Mucosa of descending colon (tissue), 3 donors: ENCODE data around the gene FH. TPM values are rescaled to one million over a fixed set of nuclear protein-coding genes. Genes with fewer than 3 reads are reported as not detected.

ENCODE experiments used
- ATAC-seq: fragments of 200-7000 bp; cut with Tn5 transposase; one replicate; pipeline ENCODE4 v1.9.1; 2020; ENCODE audit warnings: mild to moderate bottlenecking, moderate library complexity
- DNase-seq, 3 donors: peaks; one replicate each; pipeline ENCODE4 v3.0.0-alpha.2; 2020
- H3K36me3 ChIP-seq: fragments of 200-600 bp; one replicate; pipeline ENCODE4 v1.8.0; 2021; ENCODE audit warnings: low read depth, mild to moderate bottlenecking
- H3K4me1 ChIP-seq: fragments of 200-600 bp; one replicate; pipeline ENCODE4 v1.8.0; 2021; ENCODE audit warnings: low read depth, mild to moderate bottlenecking
- H3K4me3 ChIP-seq: fragments of 200-600 bp; one replicate; pipeline ENCODE4 v1.8.0; 2021; ENCODE audit warnings: mild to moderate bottlenecking
- H3K9me3 ChIP-seq: fragments of 200-600 bp; one replicate; pipeline ENCODE4 v1.8.0; 2021; ENCODE audit warnings: mild to moderate bottlenecking
- intact Hi-C, 2 donors: fragments of 100-400 bp; cut with DNase I in 1 of 2; cut with micrococcal nuclease in 1 of 2; formaldehyde crosslinking; loops; one replicate each; pipeline versions ENCODE4 v1.11.0 to v1.11.1; 2022; cut with DNase I, micrococcal nuclease
- total RNA-seq, 3 donors: library from RNA; stranded (reverse); fragmentation: NEBNext Ultra II Directional in 2 of 3; extraction: Animal tissue kit (Norgen Biotek cat#: 25700) in 2 of 3; gene quantifications; one replicate each; pipeline versions ENCODE4 v1.2.1 to v1.2.4, GENCODE V29; 2021 to 2023
- TF ChIP-seq, protein P1 (sequence below): fragments of 200-600 bp; IDR thresholded peaks from one replicate; pipeline ENCODE4 v1.8.0; 2022; ENCODE audit warnings: antibody characterized with exemption, mild to moderate bottlenecking
- donor health status: DM: no; HTN: no; CAD: no; lungs with moderate emphysema.
- donor health status: DM: no; HTN: no; CAD: no.
- donor health status: DM: no; HTN: yes; CAD: no.

FH gene
- total RNA-seq, 3 donors from 2014 or later: 81.0 to 103 (median 96.0) TPM

DNA sequence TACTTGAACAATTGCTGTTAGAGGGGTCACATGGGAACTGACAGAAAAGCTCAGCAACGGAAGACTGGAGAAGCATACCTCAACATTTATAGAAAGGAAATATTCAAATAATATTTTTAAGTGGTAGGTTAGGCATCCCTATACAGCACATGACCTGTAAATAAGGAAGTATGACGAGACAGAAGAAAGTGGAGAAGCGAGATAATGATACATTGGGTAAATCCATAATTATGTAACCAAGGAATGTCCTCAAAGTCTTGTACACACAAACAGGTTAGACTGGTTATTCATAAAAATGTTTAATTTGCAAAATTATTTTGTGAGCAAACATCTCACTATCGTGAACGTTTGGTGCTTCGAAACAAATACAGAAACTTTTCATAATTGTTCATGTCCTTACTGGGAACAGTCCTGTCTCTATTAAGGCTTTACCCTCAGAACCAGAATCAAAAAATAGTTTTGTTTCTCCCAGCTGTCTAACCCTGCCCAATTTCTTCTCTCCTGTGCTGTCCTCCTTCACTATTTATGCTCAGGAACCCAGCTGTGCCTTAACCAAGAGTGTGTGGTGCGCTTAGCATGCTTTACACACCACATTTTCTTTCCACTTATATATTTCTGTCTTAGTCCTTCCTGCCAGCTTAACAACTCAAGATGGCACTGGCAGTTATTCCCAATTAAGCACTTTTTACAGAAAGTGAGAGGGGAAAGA is 22.8 kb upstream of the FH start:
- Histone ChIP-seq H3K36me3 (no peaks in the 10 kb centered on the region), H3K4me3 (no peak overlapping the region), H3K4me1 (no peaks in the 10 kb centered on the region), H3K9me3 (no peaks in the 10 kb centered on the region)
- TF ChIP-seq, protein P1, sequence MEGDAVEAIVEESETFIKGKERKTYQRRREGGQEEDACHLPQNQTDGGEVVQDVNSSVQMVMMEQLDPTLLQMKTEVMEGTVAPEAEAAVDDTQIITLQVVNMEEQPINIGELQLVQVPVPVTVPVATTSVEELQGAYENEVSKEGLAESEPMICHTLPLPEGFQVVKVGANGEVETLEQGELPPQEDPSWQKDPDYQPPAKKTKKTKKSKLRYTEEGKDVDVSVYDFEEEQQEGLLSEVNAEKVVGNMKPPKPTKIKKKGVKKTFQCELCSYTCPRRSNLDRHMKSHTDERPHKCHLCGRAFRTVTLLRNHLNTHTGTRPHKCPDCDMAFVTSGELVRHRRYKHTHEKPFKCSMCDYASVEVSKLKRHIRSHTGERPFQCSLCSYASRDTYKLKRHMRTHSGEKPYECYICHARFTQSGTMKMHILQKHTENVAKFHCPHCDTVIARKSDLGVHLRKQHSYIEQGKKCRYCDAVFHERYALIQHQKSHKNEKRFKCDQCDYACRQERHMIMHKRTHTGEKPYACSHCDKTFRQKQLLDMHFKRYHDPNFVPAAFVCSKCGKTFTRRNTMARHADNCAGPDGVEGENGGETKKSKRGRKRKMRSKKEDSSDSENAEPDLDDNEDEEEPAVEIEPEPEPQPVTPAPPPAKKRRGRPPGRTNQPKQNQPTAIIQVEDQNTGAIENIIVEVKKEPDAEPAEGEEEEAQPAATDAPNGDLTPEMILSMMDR: no peak
- peak; percentile 14 for ATAC-seq
- DNase-seq: no peak
- intact Hi-C loops: no loop called here

DNA sequence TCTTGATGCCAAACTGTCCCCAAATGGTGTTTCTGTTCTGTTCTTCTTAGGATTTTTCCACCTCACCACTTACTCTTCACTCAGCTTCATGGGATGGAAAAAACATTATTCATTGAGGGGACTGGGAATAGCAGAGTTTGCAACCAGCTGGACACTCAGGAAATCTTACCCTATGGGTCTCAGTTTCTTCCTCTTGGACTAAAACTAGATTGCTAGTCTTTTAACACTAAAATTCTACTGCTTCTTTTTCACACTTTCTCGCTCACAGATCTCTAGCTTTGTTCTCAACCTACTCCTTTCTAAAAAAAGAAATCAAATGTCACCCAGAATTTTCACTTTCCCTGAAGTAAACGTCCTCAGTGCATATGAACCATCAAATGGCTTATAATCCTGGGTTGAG is 17.4 kb upstream of the FH start:
- TF ChIP-seq, protein P1: no peak
- intact Hi-C loops: loop anchor here in 1 of 2 donors (10.0 kb wide), 1 partner anchor 78 kb away; no protein-coding TSS in a partner anchor
- ATAC-seq: no peak

DNA sequence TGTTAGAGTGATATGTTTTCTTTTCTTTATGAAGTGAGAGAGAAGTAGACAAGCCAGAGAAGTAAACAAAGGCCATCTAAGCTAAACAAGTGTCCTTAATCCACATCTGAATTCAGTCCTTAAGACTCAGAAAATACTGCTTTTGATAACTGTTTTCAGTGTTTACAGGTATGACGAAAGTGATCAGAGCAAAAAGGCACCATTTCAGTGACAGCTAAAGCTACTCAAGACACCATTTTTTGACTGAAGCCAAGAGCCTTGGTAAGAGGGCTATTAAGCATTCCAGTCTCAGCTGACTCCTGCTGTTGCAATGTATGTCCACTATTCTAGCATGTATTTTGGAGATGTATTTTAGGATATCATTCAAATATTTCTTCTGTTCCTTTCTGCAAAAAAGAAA is 16.7 kb upstream of the FH start:
- H3K9me3 ChIP-seq: no peaks in the 10 kb centered on the region
- ATAC-seq (no peak), DNase-seq (no peak)
- intact Hi-C loops: loop anchor here in 1 of 2 donors (10.0 kb wide), 1 partner anchor 78 kb away; no protein-coding TSS in a partner anchor
- H3K36me3 ChIP-seq: no peaks in the 10 kb centered on the region
- H3K4me3 ChIP-seq: no peak overlapping the region
- TF ChIP-seq, protein P1: no peak
- H3K4me1 ChIP-seq: no peaks in the 10 kb centered on the region

More for the DNA sequence above, 17.4 kb upstream of the FH start:
- H3K9me3 ChIP-seq: no peaks in the 10 kb centered on the region
- H3K4me3 ChIP-seq: no peak overlapping the region
- no peaks in the 10 kb centered on the region for H3K36me3 ChIP-seq
- no peak for DNase-seq
- no peaks in the 10 kb centered on the region for H3K4me1 ChIP-seq

DNA sequence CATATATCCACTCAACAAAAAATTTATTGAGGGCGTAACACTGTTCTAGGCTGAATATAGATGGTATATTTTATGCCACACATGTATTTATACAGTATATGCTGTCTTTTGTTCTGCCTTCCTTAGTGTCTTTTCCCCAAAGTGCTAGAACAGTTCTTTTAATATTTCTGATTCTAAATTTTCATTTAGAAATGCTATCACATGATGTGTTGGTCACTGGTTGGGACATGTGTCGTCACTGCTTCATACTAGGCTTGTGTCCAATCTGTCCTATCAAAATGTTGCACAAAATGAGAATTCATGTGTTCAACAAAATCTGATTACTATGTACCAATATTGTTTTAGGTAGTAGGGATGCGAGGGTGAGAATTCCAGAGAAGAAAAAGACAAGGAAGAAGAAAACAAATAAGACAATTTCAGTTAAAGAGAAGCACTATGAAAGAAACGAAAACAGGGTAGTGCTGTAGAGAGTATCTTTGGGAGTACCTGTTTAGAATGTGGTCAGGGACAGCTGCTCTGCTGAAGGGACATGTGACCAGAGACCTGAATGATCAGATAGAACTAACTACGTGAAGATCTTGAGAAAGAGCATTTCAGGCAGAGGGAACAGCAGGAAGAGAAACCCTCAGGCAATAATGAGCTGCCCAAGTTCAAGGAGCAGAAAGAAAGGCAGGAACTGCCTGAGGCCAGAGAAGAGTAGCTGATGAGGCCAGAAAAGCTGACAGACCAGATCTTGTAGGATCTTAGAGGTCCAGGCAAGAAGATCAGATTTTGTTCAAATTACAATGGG is 14.0 kb upstream of the FH start:
- Histone ChIP-seq H3K9me3 (no peaks in the 10 kb centered on the region), H3K4me1 (no peaks in the 10 kb centered on the region), H3K4me3 (no peak overlapping the region), H3K36me3 (no peaks in the 10 kb centered on the region)
- ATAC-seq: peak; percentile 38
- TF ChIP-seq, protein P1: no peak
- no peak for DNase-seq
- intact Hi-C loops: loop anchor here in 1 of 2 donors (10.0 kb wide), 1 partner anchor 81 kb away; no protein-coding TSS in a partner anchor

DNA sequence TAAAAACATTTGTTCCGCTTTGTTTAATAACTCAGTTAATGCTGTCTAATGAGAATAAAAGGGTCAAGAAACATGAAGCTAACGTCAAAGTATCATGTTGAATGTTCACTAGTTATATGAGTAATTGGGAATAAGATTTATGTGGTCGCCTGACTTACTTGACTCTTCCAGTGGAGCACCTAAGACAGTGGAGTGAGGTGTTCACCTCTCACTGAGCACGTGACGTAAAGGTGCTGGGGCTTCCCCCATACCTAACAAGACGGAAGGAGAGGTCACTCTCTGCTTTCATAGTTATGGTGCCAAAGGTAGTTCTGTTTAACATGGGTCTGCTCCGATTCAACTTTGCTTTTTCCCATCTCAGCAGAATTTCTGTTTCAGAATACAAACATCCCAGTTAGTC is 13.3 kb upstream of the FH start:
- ATAC-seq (peak; percentile 66), DNase-seq (peak in 2 of 3 donors; percentile 16 to 54)
- Histone ChIP-seq H3K9me3 (no peaks in the 10 kb centered on the region), H3K4me1 (no peaks in the 10 kb centered on the region), H3K36me3 (no peaks in the 10 kb centered on the region), H3K4me3 (no peak overlapping the region)
- TF ChIP-seq, protein P1: no peak
- intact Hi-C loops: loop anchor here in 1 of 2 donors (10.0 kb wide), 1 partner anchor 82 kb away; no protein-coding TSS in a partner anchor
